C4-2B (cell line): ENCODE results near the gene KCTD2.

ENCODE experiments used
- ZFX ChIP-seq: fragments of 450-650 bp; IDR thresholded peaks from 2 replicates; pipeline ENCODE4 v1.6.1; 2017
- TF ChIP-seq, protein P1 (sequence below): fragments of 450-650 bp; conservative IDR thresholded peaks from 2 replicates; pipeline ENCODE4 v1.5.1; 2017; ENCODE audit warnings: mild to moderate bottlenecking

DNA sequence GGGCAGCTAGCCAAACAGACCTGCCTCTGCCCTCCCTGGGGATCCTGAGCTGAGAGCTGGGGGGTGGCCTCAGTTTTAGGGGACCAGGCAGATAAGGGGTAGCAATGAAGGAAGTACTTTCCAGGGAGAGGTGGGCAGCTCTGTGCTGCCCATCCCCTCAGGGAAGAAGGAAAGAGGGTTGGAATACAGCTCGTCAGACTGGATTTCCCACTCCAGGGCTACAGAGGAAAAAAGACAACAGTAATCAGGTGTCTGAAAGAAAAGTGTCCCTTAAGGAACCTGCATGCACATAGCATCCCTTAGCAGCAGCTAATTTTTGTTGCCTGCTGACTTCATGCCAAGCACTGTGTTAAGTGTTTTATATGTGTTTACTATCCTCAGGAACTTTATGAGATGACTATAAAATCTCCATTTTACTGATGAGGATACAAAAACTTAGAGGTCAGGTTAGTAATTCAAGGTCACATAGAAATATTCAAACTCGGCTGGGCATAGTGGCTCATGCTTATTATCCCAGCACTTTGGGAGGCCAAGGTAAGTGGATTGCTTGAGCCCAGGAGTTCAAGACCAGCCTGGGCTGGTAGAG lies 37.8 kb upstream of the KCTD2 start:
- TF ChIP-seq, protein P1, sequence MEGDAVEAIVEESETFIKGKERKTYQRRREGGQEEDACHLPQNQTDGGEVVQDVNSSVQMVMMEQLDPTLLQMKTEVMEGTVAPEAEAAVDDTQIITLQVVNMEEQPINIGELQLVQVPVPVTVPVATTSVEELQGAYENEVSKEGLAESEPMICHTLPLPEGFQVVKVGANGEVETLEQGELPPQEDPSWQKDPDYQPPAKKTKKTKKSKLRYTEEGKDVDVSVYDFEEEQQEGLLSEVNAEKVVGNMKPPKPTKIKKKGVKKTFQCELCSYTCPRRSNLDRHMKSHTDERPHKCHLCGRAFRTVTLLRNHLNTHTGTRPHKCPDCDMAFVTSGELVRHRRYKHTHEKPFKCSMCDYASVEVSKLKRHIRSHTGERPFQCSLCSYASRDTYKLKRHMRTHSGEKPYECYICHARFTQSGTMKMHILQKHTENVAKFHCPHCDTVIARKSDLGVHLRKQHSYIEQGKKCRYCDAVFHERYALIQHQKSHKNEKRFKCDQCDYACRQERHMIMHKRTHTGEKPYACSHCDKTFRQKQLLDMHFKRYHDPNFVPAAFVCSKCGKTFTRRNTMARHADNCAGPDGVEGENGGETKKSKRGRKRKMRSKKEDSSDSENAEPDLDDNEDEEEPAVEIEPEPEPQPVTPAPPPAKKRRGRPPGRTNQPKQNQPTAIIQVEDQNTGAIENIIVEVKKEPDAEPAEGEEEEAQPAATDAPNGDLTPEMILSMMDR, result no peak
- no peak for TF ChIP-seq ZFX
